Neural crest cell (in vitro differentiated cells): ENCODE data around the gene PSAT1. TPM values are rescaled to one million over a fixed set of nuclear protein-coding genes. Genes with fewer than 3 reads are reported as not detected.
A peak's percentile ranks its signal among the peaks of the same experiment; 100 is the strongest.

Experiments used
- DNase-seq: peaks from one replicate; pipeline ENCODE4 v3.0.0; 2021; ENCODE audit warnings: low read depth, mixed read lengths, low spot score
- H3K27ac Mint-ChIP-seq: one replicate; pipeline ENCODE4 v1.8.0; 2021; ENCODE audit warnings: mild to moderate bottlenecking, mixed read lengths; ENCODE audit not compliant: unreplicated experiment
- H3K27me3 Mint-ChIP-seq: 2 replicates; pipeline ENCODE4 v1.8.0; 2021; ENCODE audit warnings: low read depth, mild to moderate bottlenecking, mixed read lengths
- H3K36me3 Mint-ChIP-seq: 2 replicates; pipeline ENCODE4 v1.8.0; 2021; ENCODE audit warnings: low read depth, mild to moderate bottlenecking, mixed read lengths
- H3K4me1 Mint-ChIP-seq: 2 replicates; pipeline ENCODE4 v1.8.0; 2021; ENCODE audit warnings: mixed read lengths
- H3K4me3 Mint-ChIP-seq: one replicate; pipeline ENCODE4 v1.8.0; 2021; ENCODE audit warnings: mild to moderate bottlenecking, mixed read lengths
- H3K9me3 Mint-ChIP-seq: 2 replicates; pipeline ENCODE4 v1.8.0; 2021; ENCODE audit warnings: mixed read lengths
- total RNA-seq: library from RNA; stranded (reverse); gene quantifications from 2 replicates; pipeline ENCODE4 v1.2.1, GENCODE V29; 2021
- TF ChIP-seq, protein P1 (sequence below): fragments of 200-600 bp; sonication (generic); conservative IDR thresholded peaks from 2 replicates; pipeline ENCODE4 v1.5.0; 2021; ENCODE audit warnings: antibody characterized with exemption, mild to moderate bottlenecking

Gene PSAT1
- total RNA-seq, 1 donor from 2014 or later = 166 TPM

DNA sequence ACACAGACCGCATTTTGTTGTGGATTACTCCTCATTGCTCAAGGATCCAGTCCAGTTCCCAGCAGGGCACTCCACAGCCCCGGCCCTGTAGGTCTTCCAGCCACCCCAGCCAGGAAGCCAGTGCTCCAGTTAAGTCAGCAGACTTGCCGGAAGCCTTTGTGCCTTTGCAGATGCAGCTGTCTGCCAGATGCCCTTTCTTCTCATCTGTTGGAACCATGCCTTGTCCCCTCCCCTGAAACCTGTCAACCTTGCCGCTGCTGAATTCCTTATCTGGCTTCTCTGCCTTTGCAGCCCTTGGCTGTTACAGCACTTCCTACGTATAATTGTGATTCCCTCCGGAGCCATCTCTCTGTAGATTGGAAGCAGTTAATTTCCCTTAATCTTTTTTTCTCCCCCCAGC lies 28.4 kb downstream of the PSAT1 start:
- TF ChIP-seq, protein P1, sequence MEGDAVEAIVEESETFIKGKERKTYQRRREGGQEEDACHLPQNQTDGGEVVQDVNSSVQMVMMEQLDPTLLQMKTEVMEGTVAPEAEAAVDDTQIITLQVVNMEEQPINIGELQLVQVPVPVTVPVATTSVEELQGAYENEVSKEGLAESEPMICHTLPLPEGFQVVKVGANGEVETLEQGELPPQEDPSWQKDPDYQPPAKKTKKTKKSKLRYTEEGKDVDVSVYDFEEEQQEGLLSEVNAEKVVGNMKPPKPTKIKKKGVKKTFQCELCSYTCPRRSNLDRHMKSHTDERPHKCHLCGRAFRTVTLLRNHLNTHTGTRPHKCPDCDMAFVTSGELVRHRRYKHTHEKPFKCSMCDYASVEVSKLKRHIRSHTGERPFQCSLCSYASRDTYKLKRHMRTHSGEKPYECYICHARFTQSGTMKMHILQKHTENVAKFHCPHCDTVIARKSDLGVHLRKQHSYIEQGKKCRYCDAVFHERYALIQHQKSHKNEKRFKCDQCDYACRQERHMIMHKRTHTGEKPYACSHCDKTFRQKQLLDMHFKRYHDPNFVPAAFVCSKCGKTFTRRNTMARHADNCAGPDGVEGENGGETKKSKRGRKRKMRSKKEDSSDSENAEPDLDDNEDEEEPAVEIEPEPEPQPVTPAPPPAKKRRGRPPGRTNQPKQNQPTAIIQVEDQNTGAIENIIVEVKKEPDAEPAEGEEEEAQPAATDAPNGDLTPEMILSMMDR = no peak
- Mint-ChIP-seq H3K27ac (peak overlapping the region; percentile 81), H3K36me3 (peaks cover 56% of the 10 kb centered on the region), H3K9me3 (no peaks in the 10 kb centered on the region), H3K4me1 (peaks cover 25% of the 10 kb centered on the region), H3K4me3 (no peak overlapping the region), H3K27me3 (no peaks in the 10 kb centered on the region)
- DNase-seq = peak; percentile 9

DNA sequence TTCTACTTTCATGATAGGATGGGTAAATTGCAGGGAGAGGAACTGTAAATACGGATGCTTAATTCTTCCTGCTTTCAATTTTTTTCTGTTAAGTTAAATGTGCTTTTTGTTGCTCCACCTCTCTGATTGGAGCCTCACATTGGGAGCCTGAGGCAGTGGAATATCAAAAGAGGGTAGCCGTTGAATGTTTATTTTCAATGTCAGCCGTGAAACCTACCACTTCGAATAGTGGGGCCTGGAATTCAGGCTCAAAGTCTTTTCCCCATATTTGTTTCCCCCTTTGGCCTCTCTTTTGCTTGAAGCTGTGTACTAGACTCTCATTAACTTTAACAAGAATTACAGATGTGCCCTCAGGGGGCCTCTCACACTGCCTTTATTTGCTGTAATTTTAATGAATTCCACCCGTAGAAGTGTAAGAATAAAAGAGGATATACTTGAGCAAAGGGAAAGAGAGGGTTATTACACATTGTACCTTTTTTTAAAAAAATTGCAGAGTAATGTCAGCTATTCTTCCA lies 29.0 kb downstream of the PSAT1 start:
- TF ChIP-seq, protein P1 = no peak
- no peak for DNase-seq
- Mint-ChIP-seq H3K36me3 (peaks cover 57% of the 10 kb centered on the region), H3K27me3 (no peaks in the 10 kb centered on the region), H3K9me3 (peaks cover under 1% of the 10 kb centered on the region), H3K4me3 (no peak overlapping the region), H3K4me1 (peaks cover 28% of the 10 kb centered on the region), H3K27ac (no peak overlapping the region)

DNA sequence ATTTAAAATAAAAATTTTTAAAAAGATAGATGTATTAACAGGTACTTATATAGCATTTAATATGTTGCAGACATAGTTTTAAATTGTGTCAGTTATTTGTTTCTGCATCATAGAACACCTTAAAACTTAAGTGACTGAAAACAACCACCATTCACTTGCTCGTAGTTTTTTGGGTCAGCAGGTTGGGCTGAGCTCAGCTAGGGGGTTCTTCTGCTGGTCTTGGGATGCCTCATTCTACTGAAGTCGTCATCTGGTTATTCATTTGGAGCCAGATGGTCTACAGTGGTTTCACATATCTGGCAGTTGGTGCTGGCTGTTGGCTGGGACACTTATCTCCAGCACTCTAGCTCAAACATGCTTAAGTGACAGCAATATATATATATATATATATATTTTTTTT lies 29.6 kb downstream of the PSAT1 start:
- no peak for DNase-seq
- Mint-ChIP-seq H3K4me1 (peaks cover 32% of the 10 kb centered on the region), H3K36me3 (peaks cover 60% of the 10 kb centered on the region), H3K9me3 (peaks cover 5% of the 10 kb centered on the region), H3K27ac (no peak overlapping the region), H3K27me3 (no peaks in the 10 kb centered on the region), H3K4me3 (no peak overlapping the region)
- TF ChIP-seq, protein P1 = no peak

DNA sequence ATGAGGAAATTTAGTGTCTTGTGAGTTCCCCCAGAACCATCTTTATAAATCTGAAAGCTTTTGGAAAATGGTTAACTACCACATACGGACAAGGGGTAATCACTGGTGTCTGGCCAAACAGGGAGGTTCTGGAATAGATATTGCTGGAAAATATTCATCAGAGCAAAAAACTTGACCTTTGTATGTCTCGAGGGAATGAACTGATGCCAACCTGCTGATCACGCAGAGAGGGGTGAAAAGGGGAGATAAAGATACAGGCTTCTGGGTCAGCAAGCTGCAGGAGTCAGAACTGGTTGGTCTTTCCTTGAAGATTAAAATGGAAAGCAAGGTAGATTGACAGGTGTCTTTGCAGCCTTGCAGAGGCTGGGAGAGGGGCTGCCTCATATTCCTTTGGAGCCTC lies 35.5 kb downstream of the PSAT1 start:
- DNase-seq = no peak
- TF ChIP-seq, protein P1 = no peak
- H3K27ac Mint-ChIP-seq = no peak overlapping the region
- H3K9me3 Mint-ChIP-seq = peaks cover 32% of the 10 kb centered on the region
- no peaks in the 10 kb centered on the region for H3K27me3 Mint-ChIP-seq
- H3K4me3 Mint-ChIP-seq = no peak overlapping the region
- H3K36me3 Mint-ChIP-seq = peaks cover 76% of the 10 kb centered on the region
- peaks cover 7% of the 10 kb centered on the region for H3K4me1 Mint-ChIP-seq

DNA sequence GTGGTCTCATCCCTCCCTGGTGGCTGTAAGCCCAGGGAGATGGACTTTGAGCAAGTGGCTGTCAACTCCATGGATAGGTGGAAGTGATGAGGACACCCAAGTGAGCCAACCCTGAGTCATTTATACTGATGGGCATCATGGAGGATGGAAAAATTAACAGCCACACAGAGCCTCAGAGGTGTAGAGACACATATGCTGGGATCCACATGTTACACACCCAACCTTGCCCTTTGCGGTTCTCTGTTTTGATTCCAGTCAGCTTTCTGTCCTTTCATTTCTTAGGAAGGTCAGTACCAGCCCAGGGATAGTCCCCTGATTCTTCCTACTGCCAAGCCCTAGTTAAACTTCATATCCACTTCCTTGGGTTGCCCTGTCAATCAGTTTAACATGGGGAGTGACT lies 51.9 kb downstream of the PSAT1 start:
- TF ChIP-seq, protein P1 = no peak
- Mint-ChIP-seq H3K27me3 (no peaks in the 10 kb centered on the region), H3K36me3 (peaks cover 8% of the 10 kb centered on the region), H3K27ac (no peak overlapping the region), H3K4me3 (no peak overlapping the region), H3K4me1 (no peaks in the 10 kb centered on the region), H3K9me3 (peaks cover 1% of the 10 kb centered on the region)
- DNase-seq = no peak

DNA sequence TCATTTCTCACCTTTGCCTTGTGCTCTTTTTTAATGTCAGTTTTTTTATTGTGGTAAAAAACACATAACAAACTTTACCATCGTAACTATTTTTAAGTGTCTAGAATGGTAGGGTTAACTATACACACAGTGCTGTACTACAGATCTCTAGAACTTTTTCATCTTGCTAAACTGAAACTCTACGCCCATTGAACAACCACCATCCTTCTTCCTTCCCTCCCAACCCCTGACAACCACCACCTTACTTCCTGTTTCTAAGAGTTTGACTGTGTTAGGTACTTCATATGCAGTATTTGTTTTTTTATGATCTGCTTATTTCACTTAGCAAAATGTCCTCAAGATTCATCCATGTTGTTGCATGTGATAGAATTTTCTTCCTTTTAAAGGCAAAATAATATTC lies 54.9 kb downstream of the PSAT1 start:
- Mint-ChIP-seq H3K4me1 (peaks cover 5% of the 10 kb centered on the region), H3K27me3 (no peaks in the 10 kb centered on the region), H3K9me3 (no peaks in the 10 kb centered on the region), H3K4me3 (no peak overlapping the region), H3K27ac (no peak overlapping the region), H3K36me3 (peaks cover 1% of the 10 kb centered on the region)
- DNase-seq = no peak
- TF ChIP-seq, protein P1 = no peak
